ENCODE measurements around the gene GSK3B.

Gene GSK3B

GRCh38 chr3:119818937-119819336 is 275.3 kb downstream of the GSK3B start:
- DNase-seq (ENCODE audit: low read depth, low spot score) = no peak

DNA sequence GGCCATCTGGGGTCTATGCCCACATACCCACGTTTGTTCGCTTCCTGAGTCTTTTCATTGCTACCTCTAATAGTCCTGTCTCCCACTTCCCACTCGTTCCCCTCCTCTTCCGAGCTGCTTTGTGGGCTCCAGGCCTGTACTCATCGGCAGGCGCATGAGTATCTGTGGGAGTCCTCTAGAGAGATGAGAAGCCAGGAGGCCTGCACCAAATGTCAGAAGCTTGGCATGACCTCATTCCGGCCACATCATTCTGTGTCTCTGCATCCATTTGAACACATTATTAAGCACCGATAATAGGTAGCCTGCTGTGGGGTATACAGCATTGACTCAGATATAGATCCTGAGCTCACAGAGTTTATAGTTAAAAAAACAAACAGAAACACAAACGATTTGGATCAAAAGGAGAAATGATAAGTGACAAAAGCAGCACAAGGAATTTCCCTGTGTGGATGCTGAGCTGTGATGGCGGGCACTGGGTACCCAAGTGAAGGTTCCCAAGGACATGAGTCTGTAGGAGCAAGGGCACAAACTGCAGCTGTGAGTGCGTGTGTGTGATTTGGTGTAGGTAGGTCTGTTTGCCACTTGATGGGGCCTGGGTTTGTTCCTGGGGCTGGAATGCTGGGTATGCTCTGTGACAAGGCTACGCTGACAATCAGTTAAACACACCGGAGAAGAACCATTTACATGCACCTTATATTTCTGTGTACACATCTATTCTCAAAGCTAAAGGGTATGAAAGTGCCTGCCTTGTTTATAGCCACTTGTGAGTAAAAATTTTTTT is 276.5 kb downstream of the GSK3B start:
- DNase-seq (ENCODE audit: low read depth, low spot score) = peak; percentile 15

GRCh38 chr3:119817071-119817470 is 277.2 kb downstream of the GSK3B start:
- DNase-seq (ENCODE audit: low read depth, low spot score) = no peak

GRCh38 chr3:119815716-119816115 is 278.5 kb downstream of the GSK3B start:
- no peak for DNase-seq (ENCODE audit: low read depth, low spot score)

GRCh38 chr3:119812491-119813058 is 281.7 kb downstream of the GSK3B start:
- no peak for DNase-seq (ENCODE audit: low read depth, low spot score)

- no peak for DNase-seq (ENCODE audit: low read depth, low spot score)
Measured at GRCh38 chr3:119810018-119810435, 284.2 kb downstream of the GSK3B start.

- no peak for DNase-seq (ENCODE audit: low read depth, low spot score)
Measured at GRCh38 chr3:119809249-119810017, 284.8 kb downstream of the GSK3B start.

DNA sequence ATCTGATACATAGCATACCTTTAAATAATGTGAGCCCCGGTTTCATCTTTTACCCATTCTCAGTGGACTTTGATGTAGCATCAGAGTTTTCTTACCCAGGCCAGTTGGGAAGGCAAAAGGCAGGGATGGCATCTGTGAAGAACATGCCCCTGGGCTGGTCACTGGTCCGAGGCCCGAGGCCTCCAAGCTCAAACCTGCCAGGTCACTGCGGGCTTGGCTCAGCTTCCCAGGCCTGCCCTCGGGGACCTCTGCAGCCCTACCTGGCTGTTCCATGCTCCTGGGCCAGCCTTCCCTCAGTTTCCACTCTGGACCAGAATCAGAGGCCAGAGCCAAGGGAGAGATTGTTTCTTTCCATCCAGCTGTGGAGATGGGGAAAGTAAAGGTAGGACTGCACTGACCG is 285.4 kb downstream of the GSK3B start:
- no peak for DNase-seq (ENCODE audit: low read depth, low spot score)

DNA sequence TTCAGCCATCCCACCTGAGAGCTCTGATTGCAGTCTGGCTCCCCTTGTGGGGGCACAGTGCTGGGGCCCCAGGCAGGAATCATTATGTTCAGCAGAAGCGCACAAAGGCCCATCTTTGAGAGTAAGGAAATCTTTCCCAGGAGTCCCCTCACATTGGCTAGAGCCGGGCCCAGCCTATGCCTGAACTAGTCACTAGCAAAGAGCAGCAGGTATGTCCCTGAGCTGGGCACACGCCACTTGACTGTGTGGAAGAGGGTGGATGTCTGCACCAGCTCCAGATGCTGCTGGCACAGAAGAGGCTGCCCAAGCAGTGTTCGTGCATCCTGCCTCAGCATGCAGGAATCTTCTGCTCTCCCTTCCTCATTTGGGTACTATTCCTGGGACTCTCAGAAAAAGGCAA is 286.0 kb downstream of the GSK3B start:
- DNase-seq (ENCODE audit: low read depth, low spot score) = no peak

- no peak for DNase-seq (ENCODE audit: low read depth, low spot score)
Measured at GRCh38 chr3:119800844-119801243, 293.4 kb downstream of the GSK3B start.

DNA sequence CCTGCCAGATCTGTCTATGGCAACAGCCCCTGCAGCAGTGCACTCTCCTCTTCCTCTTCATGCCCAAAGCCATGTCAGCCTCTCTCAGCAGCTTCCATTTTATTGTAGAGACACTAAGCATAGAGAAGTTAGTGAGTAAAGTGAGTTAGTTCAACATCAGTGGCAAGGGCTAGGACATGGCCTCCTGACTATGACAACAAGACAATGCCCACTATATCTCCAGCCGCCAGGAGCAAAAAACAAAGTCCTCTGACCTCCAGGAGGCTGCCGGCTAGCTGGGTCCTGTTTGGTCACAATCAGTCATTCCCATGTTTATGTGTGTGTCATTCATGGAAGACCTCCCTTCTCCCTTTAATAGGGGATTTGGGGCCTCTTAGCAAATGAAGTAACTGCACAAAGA is 297.5 kb downstream of the GSK3B start:
- no peak for DNase-seq (ENCODE audit: low read depth, low spot score)

DNA sequence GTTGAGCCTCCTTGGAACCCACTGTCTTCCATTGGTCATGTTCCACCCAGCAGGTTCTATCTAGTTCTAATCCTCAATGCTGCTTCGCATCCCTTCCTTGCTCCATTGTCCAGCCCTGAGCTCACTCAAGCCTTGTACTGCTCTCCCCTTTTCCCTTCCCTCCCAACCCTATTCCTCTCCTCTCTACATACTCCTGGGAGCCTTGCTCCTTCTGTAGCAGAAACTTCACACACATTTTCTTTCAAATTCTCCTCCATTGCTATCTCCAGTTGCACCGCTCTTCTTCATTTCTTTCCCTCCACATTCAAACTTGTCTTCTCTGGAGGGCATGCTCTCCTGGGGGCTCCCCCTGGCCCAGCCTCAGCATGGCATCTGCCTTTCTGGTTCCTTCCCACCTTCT is 297.9 kb downstream of the GSK3B start:
- DNase-seq (ENCODE audit: low read depth, low spot score) = no peak

DNA sequence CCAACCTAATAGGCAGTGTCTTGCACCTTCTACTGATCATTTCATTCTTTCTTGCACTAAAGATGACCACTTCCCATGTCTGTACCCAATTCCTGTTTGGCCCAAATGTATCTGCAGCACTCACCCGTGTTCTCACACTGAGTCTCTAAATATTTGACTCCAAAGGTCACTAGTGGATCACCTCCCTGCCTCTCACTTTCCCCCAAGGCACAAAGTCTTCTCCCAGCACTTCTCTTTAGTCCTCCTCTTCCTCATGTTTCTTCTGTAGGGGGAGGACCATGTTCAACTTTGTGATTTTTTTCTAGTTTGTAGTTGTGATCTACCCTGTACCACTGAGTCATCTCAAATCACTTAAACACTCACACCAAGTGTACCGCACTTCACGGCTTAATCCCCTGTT is 298.4 kb downstream of the GSK3B start:
- DNase-seq (ENCODE audit: low read depth, low spot score) = no peak

DNA sequence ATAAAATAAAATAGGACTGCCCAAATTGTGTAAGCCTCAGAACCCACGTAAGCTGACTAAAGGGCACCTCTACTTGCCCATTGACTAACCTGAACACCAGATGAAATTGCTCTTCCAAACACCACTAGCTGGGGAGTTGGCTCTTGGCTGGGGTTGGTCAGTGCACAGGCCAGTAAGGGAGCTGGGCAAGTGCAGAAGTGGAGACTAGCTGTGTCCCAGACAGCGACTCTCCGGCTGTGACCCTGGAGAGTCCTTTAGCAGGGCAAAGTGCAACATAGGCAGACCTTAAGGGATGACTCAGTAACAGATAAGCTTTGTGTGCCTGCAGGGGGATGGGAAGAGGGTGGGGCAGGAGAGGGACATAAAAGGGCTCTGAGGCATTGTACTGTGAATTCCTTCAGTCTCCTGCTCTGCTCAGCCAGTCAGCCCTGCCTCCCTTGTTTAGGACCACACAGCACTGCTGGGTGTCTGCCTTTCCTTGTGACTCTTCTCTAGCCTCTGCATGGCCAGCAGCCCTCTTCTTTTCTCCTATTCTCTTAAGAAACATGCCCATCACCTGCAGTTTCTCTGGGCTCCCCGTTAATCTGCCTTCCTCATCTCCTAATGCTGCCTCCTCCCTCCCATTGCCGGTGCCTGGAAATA is 299.2 kb downstream of the GSK3B start:
- DNase-seq (ENCODE audit: low read depth, low spot score) = peak; percentile 75

DNA sequence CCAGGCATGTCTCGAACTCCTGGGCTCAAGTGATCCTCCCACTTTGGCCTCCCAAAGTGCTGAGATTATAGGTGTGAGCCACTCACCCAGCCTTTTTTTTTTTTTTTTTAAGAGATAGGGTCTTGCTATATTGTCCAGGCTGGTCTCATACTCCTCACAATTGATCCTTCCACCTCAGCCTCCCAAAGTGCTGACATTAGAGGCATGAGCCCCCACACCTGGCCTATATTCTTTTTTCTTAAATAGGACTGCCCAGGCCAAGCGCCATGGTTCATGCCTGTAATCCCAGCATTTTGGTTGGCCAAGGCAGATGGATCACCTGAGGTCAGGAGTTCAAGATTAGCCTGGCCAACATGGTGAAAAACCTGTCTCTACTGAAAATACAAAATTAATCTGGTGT is 299.8 kb downstream of the GSK3B start:
- no peak for DNase-seq (ENCODE audit: low read depth, low spot score)

DNA sequence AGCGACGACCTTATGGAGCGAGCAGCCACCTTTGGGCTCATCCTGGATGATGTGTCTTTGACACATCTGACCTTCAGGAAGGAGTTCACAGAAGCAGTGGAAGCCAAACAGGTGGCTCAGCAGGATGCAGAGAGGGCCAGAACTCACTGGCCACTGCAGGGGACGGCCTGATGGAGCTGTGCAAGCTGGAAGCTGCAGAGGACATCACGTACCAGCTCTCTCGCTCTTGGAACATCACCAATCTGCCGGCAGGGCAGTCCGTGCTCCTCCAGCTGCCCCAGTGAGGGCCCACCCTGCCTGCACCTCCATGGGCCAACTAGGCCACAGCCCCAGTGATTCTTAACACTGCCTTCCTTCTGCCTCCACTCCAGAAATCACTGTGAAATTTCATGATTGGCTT is 302.0 kb downstream of the GSK3B start:
- no peak for DNase-seq (ENCODE audit: low read depth, low spot score)

- DNase-seq (ENCODE audit: low read depth, low spot score) = no peak
Measured at GRCh38 chr3:119790369-119790768, 303.9 kb downstream of the GSK3B start.

DNA sequence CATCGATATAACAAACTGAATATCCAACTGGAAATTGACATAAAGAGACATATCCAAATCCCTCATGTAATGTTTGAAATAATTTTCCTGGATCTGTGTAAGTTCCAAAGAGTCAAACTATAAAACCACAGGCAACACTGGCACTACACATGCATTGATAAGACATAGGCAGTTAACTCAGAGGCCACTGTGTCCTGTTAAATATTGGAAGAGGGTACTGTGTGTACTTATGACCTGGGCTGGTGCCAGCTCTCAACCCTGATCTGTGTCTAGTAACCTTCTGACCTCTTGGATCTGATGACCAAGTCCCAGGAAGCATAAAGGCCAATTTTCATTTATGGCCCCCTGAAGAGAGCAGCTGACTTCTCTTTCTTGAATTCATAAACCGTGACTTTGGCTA is 307.8 kb downstream of the GSK3B start:
- DNase-seq (ENCODE audit: low read depth, low spot score) = no peak

DNA sequence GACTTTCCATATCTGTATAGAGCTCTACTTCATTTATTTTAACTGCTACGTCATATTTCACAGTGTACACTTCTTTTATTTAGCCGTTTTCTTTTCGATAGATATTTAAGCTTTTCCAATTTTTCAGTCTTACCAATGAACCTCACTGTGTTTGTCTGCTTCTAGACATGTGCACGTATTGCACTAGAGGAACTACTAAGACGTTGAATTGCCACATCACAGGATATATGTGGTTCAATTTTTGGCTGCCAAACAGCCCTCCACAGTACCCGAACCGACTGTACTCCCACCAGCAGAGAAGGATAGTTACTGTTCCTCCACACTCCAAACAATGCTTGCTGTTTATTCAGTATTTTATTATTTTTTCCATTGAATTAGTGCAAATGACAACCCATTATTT is 310.4 kb downstream of the GSK3B start:
- DNase-seq (ENCODE audit: low read depth, low spot score) = no peak

DNA sequence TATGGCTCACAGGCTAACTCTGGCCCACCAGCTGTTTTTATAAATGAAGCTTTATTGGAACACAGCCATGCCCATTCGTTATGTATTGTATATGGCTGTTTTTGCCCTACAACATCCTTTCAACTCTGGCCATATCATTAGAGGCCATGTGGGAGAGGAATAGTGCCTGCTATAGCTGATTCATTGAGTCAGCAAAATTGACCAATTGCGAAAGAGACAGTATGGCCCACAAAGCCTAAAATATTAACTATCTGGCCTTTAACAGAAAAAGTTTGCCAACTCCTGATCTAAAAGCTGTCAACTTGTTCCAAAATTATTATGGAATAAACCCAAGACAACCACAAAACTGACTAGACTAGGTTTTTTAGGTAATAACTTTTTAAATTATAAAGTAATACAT is 311.0 kb downstream of the GSK3B start:
- DNase-seq (ENCODE audit: low read depth, low spot score) = no peak

DNA sequence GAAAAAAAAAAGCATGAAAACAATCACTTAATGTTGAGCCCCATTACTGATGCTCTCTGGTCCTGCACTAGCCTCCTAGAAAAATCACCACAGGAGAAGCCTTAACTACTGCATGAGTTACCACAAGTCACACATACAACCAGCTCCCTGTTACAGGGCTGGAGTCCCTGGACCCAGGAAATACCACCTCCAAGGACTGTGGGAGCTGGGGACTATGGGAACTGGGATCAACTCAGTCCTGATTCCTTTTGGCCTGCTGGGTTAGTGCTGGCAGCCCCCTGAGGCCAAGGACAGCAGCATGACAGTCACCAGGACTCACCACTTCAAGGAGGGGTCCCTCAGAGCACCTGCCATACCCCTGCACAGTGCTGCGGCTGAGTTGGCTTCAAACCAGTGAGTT is 311.8 kb downstream of the GSK3B start:
- DNase-seq (ENCODE audit: low read depth, low spot score) = no peak

Data from iPS DF 19.7 (cell line).